ENCODE results near the gene SEC24C.

SEC24C gene

DNA sequence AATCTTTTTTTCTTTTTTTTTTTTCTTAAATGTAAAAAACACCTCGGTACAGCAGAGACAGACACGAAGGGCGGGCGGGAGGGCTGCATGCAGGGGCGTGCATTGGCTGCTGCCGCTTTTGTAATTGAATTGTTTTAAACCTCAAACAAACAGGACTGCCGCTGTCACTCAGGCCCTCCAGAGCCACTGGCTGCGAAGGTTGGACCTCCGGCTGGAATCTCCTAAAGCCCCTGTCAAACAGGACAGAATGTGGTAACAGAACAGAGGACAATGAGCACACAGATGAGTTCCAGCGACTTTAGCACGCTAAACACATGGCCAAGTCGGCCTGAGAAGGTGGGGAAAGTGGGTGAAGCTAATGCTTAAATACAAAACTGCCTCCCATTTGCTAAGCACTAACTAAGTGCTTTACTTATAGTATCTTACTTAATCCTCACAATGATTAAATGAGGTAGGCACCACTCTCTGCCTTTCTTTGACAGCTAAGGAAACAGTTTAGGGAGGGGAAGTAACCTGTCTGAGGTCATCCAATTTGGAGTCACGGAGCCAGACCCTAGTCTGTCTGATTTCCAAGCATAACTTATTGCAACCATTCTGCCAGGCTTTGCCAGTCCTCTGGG is 70.2 kb downstream of the SEC24C start:
- no peak for DNase-seq

DNA sequence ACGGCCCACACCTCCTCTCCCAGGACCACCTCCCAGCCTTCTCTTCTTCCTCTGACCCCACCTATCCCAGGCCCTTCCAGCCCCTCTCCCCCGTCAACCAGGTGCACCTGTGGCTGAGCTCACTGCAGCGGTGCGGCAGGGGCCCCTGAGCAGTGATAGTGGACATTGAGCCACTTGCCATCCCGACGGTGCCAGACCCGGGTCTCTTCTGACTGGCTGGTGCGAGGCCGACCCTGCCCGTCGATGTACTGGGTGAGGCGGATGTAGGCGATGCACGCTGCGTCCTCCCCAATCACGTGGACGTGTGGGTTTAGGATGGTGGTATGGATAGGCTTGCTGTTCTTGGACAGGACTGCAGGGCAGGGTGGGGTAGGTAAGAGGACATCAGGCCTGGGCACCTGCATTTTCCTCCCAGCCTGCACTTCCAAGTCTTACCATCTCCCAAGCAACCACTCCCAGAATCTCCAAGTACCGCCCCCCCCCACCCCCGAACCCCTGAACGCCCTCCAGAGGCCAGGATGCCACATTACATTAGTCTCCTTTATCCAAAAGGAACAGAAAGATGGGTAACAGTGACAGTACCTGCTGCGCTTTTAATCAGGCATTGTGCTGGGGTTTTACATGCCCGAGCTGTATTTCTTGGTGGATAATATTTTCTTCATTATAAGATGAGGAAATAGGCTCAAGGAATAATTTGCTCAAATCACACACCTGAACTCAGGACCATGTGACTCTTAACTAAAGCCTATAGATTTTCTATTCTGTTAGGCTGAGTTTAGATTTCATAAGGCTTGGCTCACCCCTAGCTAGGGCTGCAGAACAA is 70.9 kb downstream of the SEC24C start:
- no peak for DNase-seq

DNA sequence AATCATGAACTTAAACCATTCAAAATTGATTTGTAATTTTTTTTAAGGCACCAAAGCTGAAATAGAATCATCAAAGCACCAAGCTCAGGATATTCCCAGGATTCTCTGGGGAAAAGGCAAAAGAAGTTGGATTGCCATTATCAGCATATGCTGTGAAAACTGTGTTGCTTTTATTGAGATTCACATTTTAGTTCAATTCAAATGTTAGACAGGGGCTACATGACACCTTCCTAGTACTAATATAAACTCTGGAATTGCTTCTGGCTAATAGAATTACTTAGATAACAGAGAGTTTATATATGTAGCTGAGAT is 71.5 kb downstream of the SEC24C start:
- no peak for DNase-seq

DNA sequence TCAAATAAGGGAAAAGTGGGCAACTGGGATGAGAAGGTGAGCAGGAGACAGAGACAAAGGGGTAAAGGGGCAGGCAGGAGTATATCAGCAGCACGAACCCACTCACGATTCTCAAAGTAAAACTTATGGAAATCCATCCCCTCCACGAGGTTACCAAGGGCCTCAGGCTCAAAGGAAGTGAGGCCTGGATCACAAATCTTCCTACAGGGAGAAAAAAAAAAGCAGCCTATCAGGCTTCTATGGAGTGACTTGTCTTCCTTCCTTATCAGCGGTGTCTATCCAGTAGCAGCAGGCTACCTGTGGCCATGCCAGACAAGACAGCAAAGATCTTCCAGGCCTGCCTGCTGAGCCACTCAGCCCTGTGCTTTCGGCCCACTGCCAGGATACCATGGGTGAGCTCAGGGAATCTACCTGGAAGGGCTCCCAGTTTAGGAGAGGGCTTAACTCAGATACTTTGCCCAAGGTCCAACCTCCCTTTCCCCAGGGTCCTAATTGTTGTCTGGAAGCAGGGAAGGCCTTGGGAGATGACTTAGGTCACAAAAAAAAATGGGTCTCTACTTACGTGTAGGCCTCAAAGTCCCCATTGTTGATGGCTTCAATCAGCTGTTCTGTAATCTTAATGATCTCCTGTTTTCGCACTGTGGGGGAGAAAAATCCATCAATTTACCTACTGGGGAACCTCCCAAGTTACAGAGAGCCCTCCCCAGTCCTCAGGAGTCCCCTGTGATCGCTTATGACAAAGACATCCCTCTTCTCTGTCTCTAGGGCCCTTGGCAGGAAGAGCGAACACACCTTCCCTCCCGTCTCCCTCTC is 73.0 kb downstream of the SEC24C start:
- DNase-seq, result no peak

DNA sequence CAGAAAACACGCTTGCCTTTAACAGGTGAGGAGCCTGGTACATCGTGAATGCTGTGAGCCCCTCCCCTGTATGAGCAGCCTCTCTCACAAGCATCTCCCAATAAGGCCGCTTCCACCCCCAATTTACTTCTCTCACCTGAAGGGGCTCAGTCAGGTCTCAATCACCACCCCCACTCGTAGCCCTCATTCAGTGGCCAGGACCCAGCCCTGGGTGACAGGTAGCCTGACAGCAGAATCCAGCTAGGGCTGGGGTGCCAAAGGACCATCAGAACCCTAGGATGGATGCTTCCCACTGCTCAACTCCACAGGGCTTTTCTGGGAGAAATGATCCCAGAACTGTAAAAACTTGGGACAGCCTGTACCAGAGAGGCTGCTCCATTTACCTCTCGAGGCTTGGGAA is 73.7 kb downstream of the SEC24C start:
- no peak for DNase-seq

DNA sequence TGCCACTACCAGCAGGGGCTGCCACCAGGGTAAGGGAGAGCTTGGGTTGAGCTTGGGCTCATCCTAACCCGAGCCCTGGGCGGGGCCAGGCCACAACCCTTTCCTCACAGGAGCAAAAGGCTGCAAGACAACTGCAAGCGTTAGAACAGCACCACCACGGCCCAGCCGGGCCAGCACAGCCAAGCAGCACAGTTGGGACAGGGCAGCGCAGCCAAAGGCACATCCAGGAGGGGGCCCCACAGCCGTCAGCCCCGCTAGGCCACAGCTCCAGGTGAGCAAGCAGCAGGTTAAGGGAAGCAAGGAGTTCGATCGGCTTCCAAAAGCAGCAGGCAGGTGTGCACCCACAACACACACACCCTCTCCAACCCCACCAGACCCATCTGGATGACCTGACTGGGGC is 74.2 kb downstream of the SEC24C start:
- DNase-seq, result no peak

DNA sequence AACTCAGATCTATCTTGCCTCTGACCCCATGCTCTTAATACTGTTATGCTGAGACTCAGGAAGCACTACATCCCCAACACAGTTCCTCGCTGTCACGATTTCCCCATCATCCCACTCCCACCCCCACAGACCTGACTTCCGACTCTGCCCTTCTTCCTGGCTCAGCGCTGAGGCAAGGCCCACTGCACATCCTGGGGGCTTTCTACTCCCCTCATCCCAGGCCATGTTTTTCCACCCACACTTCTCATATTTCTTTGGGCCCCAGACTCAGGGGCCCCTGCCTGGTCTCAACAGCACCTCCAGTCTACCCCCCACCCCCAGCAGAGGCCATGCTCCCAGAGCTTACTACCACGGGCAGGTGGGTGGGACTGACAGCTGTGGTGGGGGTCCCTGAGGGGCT is 74.9 kb downstream of the SEC24C start:
- no peak for DNase-seq

DNA sequence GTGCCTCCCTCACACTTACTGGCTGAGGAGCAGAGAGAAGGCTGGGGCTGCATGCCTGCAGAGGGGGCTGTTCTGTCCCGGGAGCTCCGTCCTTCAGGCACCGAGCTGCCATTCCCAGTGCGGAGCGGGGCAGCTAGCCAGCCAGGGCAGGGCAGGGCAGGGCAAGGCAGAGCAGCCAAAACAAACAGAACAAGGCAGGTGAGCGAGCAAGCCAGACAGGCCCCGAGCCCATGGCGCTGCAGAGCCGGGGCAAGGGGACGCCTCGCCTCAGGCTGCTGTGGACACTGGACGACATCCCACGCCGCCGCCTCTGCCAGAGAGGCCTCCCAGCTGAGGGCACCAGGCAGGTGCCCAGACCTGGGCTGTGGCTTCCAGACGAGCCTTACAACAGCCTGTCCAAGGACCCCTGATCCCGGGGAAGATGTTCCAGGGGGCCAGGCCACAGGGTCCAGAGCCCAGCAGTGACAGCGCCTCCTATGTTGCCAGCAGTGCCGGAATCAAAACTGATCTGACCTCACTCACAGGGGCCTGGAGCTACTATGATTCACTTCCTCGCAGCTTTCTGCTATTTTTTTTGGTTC is 75.4 kb downstream of the SEC24C start:
- DNase-seq, result no peak

Measured in COR-L47 (cell line).